SHP77 treated with DMSO at 0.1 percent for 48 hours (cell line): ENCODE measurements around the gene COL2A1.

Experiments
- DNase-seq: peaks from one replicate; lab custom pipeline; 2025; lab: John Stamatoyannopoulos, UW

The COL2A1 gene

DNA sequence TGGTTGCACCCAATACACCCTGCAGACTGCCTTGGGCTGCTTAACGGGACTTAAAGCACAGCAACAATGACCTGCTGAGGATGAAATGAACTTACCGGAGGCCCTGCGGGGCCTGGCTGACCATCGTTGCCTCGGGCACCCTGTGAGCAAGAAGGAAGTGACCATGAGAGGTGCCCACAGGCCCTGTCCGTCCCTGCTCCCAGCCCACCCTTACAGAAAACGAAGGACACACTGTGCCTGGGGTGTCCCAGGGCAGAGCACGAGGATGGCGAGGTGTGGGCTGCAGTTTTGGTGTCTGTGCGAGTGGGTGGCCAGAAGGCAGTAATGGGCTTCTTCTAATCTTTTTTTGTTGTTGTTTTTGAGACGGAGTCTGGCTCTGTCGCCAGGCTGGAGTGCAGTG is 14.6 kb downstream of the COL2A1 start:
- no peak for DNase-seq

DNA sequence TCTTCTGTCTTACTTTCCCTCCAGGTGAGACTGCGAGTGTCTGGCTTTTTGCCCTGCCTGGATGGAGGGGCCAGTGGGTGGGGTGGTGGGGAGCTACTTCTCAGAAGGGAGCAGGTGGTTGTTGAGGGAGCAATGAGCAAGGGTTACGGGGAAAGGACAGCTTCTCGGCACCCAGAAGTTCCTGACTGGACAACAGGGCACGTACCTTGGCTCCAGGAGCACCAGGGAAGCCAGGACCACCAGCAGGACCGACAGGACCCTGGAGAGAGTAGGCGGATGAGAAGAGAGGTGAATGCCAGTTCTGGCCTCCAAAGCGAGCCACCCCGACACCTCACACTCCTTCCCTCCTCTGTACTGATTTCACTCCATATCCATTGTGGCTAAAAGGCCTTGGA is 15.3 kb downstream of the COL2A1 start:
- no peak for DNase-seq

DNA sequence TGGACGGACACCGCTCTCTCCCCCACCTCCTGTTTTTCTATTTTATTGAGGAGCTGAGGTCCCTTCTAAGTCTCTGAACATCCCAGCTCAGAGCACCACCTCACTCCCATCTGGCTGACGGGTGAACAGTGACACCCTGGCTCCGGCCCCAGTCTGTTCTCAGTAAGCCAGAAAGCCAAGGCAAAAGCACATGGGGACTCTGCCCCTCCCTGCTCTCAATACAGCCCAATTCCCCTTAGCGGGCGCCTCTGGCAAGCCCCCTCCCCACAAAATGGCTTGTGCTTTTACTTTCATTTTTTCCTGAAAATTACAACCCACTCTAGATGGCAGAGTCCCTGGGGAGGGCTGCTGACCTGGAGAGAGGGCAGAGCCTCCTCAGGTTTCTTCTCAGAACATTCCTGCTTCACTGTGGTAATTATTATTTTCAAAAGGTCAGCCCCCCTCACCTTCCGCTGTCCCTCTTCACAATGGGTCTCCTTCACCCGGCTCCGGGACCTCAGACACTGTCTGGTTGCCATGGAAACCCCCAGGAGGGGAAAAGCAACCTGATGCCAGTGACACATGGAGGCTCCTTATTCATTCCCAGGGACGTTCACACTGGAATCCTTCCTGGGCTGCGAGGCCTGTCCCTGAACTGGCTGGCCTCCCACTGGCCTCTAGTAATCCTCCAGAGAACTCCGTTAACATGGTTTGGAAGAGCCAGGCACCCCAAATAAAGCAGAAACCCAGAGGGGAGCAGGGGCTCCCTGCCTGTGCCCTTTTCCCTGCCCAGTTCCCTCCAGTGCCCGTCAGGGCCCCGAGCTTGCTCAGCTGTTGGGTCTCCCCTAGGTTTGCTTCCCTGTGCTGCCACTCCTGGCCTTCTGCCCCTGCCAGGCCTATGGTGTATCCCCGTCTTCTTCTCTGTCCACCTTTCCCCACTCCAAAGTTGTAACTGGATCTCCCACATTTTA is 15.9 kb downstream of the COL2A1 start:
- DNase-seq, result no peak

DNA sequence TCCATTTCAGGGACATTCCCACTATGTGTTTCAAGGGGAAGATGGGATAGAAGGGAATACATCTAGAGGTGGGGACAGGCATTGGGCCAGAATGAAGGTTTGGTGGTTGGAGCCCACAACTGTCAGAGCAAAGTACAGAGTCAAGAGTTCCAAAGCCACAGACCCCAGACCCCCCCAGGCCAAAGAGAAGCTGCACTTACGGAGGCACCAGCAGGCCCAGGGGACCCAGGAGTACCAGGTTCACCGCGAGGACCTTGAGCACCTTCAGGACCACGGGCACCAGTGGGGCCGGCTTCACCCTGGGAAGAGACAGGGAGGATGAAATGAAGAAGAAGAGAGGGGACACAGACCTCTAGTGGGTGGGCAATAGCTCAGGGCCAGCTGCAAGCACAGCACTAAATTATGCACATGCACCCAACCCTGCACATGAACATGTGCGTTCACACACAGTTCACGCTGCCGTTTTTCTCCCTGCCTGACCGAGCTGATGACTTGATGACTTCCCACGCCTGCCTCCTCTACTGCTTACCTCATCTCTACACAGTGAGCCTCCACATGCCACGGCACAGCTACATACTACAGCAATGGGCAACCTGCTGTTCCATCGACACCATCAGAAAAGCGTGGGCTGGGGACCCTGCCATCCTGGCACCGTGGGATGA is 16.7 kb downstream of the COL2A1 start:
- DNase-seq, result no peak

DNA sequence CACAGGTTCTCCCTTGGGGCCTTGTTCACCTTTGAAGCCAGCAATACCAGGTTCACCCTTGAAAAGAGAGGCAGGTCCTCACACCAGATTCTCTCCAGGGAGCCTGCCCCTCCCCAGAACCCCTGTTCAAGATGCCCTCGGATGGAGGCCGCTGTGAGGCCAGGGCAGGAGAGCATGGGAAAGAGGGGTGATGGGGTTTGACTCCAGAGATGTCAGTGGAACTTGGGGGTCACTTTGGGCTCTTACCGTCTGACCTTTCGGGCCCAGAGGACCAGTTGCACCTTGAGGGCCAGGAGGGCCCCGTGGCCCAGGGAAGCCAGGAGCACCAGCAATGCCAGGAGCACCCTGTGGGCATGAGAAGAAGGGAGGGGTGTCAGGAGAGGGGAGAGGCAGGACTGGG is 17.4 kb downstream of the COL2A1 start:
- DNase-seq, result no peak

DNA sequence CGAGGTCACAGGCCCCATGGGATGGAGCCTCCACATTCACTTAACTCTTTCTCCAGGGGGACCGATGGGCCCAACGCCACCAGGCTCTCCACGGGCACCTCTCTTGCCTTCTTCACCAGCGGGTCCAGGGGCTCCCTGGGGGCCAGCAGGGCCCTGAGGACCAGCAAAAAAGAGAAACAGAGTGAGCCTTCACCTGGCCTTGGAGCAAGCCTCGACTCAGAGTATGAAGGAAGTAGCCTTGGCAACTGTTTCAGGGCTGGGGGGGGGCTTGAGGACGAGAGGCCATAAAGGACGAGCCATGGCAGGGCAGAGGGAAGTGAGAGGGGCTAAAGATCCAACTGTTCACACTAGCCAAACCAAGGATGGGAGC is 18.0 kb downstream of the COL2A1 start:
- DNase-seq, result no peak

DNA sequence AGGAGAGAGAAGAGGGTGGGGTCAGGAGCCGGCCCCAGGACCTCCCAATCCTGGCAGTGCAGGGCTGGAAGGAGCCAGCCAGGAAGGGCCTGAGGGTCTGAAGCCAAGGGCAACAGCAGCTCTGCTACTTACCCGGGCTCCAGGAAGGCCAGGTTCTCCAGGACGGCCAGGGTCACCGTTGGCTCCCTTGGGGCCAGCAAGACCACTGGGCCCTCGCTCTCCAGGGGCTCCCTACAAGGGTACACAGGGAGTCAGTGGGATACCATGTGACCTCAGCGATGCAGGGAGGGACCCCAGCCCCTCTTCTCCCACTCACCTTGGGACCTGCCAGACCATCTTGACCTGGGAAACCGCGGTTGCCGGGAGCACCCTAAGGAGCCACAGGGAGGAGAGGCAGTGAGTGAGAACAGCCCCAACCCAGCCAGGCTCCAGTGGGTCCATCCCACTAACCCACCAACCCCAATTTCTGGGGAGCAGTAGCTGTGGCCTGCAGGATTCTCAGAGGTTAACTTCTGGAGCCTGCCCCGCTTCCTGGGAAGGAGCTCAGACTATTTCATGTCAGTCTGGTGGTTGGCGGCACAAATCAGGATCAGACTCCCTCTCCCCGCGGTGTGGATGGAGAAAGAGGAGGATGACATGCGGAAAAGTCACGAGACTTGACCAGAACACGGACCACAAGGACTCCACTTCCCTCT is 18.5 kb downstream of the COL2A1 start:
- no peak for DNase-seq

DNA sequence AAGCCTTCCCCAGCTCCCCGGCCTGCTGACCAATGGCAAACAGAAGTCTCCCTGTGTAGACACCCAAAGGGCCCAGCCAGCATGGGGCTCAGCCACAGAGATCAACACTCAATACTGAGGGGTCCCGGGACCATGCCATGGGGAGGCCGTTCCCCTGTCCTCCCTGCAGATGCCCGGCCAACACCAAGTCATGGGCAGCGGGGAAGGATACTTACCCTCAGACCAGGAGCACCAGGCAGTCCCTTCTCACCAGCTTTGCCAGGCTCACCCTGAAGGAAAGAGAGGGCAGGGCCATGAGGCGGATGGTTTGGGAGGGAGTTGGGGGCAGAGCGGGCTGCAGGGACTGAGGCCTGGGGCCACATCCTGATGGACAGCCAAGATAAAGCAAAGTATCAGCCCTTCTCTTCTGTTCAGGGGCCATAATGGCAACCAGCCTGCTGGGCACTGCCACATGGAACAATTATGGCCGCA is 19.9 kb downstream of the COL2A1 start:
- no peak for DNase-seq

DNA sequence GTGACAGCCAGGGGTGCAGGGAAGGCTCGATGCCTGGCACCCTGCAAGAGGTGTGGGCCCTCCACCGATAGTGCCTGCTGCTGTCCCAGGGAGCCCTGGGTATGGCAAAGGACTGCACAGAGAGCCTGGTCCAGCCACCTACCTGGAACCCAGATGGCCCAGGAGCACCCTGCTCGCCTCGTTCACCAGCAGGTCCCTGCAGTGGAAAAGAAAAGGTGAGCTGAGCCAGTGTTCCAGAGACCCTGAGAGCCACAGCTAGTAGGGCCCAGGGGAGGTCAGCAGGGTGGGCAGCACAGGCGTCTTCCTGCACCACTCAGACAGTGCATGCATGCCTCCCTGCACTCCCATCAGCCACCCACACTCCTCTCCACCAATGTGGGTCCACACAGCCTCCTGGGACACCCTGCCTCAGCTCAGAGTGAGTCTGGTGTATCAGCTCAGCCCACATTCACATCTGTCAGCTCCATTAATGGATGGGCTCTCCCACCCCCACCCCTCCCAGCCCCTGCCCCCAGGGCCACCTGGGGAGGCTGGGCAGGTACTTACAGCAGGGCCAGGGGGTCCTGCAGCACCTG is 20.6 kb downstream of the COL2A1 start:
- no peak for DNase-seq

DNA sequence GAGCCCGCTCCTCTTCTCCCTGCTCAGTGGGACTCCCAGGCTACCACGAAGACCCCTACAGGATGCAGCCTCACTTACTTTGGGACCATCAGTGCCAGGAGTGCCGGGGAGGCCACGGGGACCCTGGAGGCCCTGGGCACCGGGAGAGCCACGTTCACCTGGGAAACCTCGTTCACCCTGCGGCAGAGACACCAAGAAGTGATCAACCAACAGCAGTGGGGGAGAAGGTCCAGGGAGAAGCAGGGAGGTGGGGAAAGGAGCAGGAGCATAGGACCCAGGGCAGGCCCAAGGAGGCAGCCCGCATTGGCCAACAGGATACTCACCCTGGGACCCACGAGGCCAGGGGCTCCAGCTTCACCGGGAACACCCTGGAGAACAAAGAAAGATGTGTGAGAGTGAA is 21.5 kb downstream of the COL2A1 start:
- DNase-seq, result no peak

DNA sequence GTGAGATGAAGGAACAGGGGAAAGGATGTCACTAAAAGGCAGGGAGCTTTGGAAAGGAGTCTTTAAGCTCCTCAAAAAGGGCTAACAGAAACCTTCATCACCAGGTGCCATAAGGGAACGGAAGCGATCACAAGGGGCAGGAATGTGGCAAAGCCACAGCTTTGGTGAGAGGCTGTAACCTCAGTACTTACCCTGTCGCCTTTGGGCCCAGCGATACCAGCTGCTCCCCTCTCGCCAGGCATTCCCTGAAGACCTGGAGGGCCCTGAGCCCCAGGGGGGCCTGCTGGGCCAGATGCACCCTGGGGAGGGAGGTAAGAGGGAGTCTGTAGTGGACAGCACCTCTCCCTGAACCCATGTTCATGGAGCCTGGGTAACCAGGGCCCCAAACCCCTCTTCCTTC is 22.0 kb downstream of the COL2A1 start:
- DNase-seq, result no peak

DNA sequence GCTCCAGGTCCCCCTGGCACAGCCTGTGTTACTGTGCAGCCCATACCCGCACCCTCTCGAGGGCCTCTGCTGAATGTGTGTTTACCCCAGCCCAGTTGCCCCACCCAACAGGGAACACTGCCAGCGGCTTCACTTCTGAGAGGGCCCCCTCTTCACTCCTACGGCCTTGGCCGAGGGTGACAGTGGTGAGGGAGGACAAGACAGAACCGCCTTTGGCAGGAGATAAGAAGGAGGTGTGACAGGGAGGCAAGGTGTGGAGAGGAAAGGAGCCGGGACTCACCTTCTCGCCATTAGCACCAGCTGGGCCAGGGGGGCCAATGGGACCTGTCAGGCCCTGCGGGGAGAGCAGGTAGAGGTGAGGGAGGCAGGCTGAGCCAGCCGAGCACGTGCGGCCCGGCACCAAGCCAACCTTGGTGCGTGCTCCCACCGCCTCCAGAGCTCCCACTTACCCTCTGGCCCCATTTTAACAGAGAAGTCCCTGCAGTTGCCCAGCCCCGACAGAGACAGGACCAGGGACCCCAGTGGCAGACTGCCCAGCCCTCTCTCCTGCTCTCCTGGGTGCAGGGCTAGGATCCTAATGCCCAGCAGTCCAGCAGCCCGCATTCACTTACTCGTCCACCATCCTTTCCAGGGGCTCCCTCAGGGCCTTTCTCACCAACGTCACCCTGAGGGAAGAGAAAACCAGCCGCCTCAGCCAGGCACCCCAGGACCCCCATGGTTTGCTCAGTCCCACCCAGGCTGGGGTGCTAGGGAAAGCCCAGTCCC is 22.6 kb downstream of the COL2A1 start:
- DNase-seq, result no peak

DNA sequence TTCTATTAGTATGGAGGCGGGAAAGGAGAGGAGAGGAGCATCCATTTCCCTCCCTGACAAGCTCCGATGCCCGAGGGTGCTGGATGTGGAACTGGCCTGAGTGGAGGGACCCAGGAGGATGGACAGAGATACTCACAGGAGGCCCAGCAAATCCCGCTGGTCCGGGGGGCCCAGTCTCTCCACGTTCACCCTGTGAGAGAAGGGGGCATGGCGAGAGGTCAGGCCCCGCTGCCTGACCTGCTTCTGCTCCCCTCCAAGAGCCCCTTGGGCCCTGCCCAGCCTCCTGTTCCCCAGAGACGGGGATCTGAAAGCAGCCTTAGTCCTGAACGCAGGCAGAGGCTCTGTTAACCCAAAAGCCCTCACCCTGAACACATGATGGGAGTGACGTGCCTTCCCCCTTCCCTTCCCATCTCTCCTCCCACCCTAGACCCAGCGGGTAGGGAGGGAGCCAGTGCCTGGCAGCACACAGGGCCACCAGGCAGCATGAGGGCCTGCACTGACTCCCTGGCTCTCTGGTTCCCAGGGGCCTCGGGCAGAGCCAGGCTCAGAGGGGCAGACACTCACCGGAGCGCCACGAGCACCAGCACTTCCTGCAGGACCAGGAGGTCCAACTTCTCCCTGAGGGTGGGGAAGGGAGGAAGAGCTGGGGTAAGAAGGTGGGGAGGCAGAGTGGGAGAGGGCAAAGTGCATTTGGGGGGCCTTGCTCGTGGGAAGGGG is 23.3 kb downstream of the COL2A1 start:
- no peak for DNase-seq

DNA sequence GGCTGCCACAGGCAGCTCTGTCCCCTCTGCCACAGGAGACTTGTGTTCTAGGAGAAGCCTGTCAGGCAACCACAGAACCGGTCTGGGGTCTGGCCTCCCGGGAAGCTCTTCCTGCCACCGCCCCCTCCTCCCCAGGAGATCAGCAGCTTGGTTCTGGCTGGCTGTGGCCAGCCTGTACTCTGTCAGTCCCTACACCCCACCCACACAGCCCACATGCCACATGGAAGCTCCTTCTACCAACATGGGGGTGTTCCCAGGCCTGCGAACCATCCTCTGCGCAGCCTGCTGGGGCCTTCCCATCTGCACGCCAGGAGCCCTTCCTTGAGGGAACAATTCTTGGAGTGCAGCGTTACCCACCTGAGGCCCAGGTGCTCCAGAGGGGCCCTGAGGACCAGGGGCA is 24.1 kb downstream of the COL2A1 start:
- no peak for DNase-seq

DNA sequence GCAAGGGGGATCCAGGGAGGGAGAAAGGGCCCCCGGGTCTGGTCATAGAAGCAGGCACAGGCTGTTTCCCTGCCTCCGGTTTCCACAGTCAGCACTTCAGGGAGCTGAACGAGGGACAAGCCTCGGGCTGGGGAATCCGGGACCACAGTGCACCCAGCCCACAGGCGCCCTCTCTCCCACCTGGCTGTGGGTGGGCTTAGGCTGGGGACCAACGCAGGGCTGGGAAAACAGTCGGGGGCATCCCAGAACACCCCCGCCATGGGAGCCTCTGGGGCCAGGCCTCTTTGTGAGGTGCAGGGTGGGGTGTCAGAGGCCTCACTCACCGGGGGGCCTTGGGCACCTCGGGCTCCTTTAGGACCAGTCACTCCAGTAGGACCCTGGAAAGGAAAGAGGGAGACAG is 24.6 kb downstream of the COL2A1 start:
- DNase-seq, result no peak

DNA sequence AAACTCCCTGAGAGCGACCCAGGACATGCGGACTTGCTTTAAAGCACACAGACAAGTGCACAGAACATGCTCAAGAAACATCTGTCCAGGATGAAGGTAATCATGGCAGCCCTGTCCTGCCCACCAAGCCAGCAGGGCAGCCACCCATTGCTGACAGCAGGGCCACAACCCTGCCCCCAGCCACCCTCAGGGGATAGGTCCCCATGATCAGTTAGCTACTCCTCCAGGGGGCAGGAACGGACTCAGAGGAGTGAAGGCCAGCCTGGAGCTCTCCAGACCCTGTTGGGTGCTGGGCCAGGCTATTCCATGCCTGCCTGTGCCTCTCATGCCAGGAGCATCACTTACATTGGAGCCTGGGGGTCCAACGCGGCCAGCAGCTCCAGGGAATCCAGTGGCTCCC is 25.1 kb downstream of the COL2A1 start:
- no peak for DNase-seq

DNA sequence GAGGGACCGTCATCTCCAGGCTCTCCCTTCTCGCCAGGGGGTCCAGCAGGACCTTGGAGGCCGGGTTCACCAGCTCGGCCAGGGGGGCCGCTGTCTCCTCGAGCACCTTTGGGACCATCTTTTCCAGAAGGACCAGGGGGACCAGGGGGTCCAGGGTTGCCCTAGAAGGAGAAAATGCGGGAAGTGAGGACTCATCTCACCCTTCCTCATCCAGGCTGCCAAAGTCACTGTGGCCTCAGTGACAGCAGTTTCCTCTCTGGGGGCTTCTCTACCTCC is 25.7 kb downstream of the COL2A1 start:
- DNase-seq, result no peak

DNA sequence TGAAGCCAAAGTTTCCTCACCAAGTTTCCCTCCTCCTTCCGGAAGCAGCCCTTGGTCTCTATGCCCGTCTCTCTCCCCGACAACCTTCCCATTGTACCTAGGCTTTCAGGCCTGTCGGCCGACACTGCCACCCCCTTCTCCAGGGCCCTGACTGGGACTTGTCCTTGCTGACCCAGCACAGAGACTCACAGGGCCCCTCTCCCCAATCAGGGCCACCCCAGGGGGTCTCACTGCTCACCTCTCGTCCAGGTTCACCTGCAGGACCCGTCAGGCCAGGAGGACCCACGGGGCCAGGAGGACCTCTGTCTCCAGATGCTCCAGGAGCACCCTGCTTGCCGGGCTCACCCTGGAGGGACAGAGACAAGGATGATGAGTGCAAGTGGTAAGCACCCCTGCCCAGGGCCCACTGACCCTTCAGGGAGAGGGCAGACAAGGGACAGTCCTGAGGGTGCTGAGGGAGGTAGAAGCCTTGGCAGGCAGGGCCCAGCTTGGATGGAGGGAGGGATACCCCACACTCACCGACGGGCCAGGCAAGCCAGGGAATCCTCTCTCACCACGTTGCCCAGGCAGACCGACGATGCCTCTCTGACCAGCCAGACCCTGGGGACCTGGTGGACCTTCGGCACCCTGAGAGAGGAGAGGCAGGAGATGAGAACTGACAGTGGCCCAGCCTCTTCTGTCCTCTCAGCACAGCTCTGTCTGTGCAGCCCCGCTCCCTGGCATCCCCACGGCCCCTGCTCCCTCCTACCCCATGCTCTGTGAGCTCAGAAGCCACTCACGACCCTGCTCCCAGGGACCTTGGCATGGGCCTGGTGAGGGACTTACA is 26.3 kb downstream of the COL2A1 start:
- no peak for DNase-seq

DNA sequence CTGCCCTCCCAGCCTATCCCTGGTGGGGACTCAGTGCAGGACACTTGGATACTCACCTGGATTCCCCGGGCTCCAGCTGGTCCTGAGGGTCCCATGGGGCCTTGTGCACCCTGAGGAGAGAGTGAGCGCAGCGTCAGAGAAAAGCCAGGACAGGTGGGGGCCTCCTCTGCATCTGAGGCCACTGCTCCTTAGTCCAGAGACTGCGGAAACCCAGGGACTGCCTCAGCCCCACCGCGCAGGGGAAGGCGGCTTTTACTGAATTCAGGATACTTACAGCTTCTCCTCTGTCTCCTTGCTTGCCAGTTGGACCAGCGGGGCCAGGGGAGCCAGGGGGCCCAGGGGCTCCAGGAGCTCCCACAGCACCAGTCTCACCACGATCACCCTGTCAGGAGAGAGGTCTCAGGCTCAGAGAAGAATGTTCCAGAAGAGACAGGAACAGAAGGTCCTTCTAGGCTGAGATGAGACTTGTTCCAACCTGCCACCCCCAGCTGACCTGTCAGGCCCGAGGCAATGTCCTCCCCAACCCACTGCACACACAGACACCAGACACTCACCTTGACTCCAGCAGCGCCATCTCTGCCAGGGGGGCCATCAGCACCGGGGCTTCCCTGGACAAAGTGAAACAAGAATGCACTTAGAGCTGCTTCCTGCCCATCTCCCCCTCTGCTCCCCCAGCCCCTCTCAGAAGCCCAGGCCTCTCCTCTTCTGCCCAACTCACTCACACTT is 27.1 kb downstream of the COL2A1 start:
- no peak for DNase-seq

DNA sequence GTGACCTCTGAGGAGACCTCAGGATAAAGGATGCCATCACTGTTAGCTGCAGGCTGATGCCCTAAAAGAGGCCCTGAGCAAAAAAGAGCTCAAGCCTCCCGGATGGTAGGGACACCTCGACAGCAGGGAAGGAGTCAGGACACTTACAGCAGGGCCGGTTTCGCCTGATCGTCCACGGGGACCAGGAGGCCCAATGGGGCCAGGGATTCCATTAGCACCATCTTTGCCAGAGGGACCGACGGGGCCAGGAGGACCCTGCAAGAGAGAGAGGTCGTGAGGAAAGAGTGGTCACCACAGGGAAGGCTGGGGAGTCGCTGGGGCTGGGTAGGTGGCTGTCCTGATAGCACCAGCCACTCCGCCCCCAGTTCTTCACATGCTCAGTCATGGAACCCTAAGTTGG is 28.5 kb downstream of the COL2A1 start:
- no peak for DNase-seq
